Measurements from ENCODE around the gene PTPRN2. TPM values are rescaled to one million over a fixed set of nuclear protein-coding genes. Genes with fewer than 3 reads are reported as not detected.

PTPRN2 gene
- total and polyA plus RNA-seq, 2 of the 8 experiments (the other 6 are each of a cell fraction or from before 2014, with no cell fraction given) = 2.6 to 4.5 TPM

DNA sequence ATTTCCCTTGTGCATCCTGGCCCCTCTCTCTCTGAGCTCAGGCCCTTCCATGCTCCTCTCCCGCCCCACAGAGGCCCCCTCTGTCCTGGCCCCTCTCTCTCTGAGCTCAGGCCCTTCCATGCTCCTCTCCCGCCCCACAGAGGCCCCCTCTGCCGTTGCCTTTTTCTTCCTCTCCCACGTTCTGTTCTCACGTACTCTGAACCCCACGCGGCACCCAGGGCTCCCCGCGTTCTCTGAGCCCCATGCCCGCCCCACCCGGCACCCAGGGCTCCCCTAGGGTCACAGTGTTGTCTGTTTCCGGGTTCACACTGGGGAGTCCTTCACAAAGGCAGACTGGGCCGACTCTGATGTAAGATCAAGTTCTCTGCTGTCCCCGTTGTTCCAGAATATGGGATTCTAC is 914.0 kb downstream of the PTPRN2 start:
- ChIA-PET CTCF (ENCODE audit: partially characterized antibody) (interaction anchor here (0.9 to 2.2 kb wide), 3 partner anchors 9 to 119 kb away, joined by 3 to 7 read pairs (median 3); no protein-coding TSS in a partner anchor), POLR2A (ENCODE audit: partially characterized antibody) (no interaction called here)
- Histone ChIP-seq H3K23ac (ENCODE audit: insufficient read length) (no peak overlapping the region), H3K27ac (ENCODE audit: low read depth, low read length) (no peak overlapping the region), H2BK20ac (ENCODE audit: low read length) (no peak overlapping the region), H3K4me1 (replicated peaks in 1 of 4; ENCODE audit: control insufficient read depth in 3 of 4, insufficient read depth in 4 of 4, low read length in 3 of 4) (peaks cover 0 to 11% (median 5%) of the 10 kb centered on the region in 4 experiments; a peak in 3 of 7 replicates), H2BK5ac (ENCODE audit: low read depth, low read length) (no peak overlapping the region), H3K9ac (replicated peaks in 1 of 4; ENCODE audit: extremely low read depth in 1 of 4, low read depth in 3 of 4, low read length in 3 of 4) (no peak overlapping the region), H3K4me3 (ENCODE audit: extremely low read depth in 1 of 4, insufficient read depth in 2 of 4, low read depth in 3 of 4, low read length in 4 of 4) (no peak overlapping the region), H3K9me3 (ENCODE audit: insufficient read depth in 2 of 2, low read depth in 1 of 2, low read length in 1 of 2) (no peaks in the 10 kb centered on the region), H2AK5ac (ENCODE audit: low read depth, low read length) (no peak overlapping the region), H4K20me1 (replicated peaks in 1 of 2; ENCODE audit: control insufficient read depth in 1 of 2, insufficient read depth in 2 of 2, low read length in 2 of 2) (peaks cover 0 to 2% of the 10 kb centered on the region in 2 experiments), H2AFZ (ENCODE audit: low read length) (no peak overlapping the region), H2BK12ac (ENCODE audit: low read depth, low read length) (no peak overlapping the region), H2BK120ac (replicated peaks; ENCODE audit: low read depth, low read length) (no peak overlapping the region), H3K14ac (ENCODE audit: insufficient read length) (no peak overlapping the region), H3K23me2 (ENCODE audit: low read depth, low read length) (no peaks in the 10 kb centered on the region), H3K79me1 (ENCODE audit: low read depth, low read length) (no peaks in the 10 kb centered on the region), H3K27me3 (replicated peaks in 1 of 4; ENCODE audit: control insufficient read depth in 3 of 4, extremely low read depth in 1 of 4, insufficient read depth in 3 of 4, low read length in 3 of 4) (peaks cover 0 to 13% (median 9%) of the 10 kb centered on the region in 4 experiments; a peak in 6 of 7 replicates), H3K56ac (replicated peaks; ENCODE audit: insufficient read length, low read depth, low read length) (no peak overlapping the region), H3K4ac (replicated peaks; ENCODE audit: insufficient read length, low read depth, low read length) (no peak overlapping the region), H4K8ac (ENCODE audit: extremely low read depth, insufficient read depth, low read length) (no peak overlapping the region), H4K5ac (ENCODE audit: insufficient read length, low read depth, low read length) (no peak overlapping the region), H2BK15ac (ENCODE audit: low read length) (no peak overlapping the region), H4K91ac (replicated peaks; ENCODE audit: insufficient read length, low read length) (no peak overlapping the region), H3K18ac (ENCODE audit: extremely low read depth, low read length) (no peak overlapping the region), H3K4me2 (ENCODE audit: insufficient read depth in 1 of 2, low read depth in 2 of 2, low read length in 2 of 2) (no peak overlapping the region), H3K79me2 (ENCODE audit: control insufficient read depth in 1 of 2, insufficient read depth in 2 of 2, low read length in 2 of 2) (no peaks in the 10 kb centered on the region), H3K36me3 (ENCODE audit: control insufficient read depth in 2 of 4, insufficient read depth in 4 of 4, low read length in 3 of 4) (no peaks in the 10 kb centered on the region)
- FAIRE-seq (no peak), DNase-seq (ENCODE audit: low read depth in 1 of 2, low spot score in 2 of 2) (peak in 1 of 2 experiments; percentile 41)
- WGBS, 2 experiments (ENCODE audit: extremely low coverage in 1 of 2, insufficient coverage in 1 of 2, insufficient read length in 1 of 2, insufficient replicate concordance in 2 of 2, low coverage in 1 of 2, low lambda C conversion rate in 2 of 2, missing lambda C conversion rate in 1 of 2) = 78% methylated on average over 11 of the region's 14 CpGs; no CpG with 5 or more reads in 1 of the 2 experiments
- no peak for TF ChIP-seq CBX5 (IDR thresholded peaks at IDR 0.05; ENCODE audit: low read depth, low read length)
- no peak for TF ChIP-seq NANOG (IDR thresholded peaks at IDR 0.05; ENCODE audit: insufficient read depth, low read depth, low read length, poor library complexity, severe bottlenecking)
- TF ChIP-seq, protein P1, sequence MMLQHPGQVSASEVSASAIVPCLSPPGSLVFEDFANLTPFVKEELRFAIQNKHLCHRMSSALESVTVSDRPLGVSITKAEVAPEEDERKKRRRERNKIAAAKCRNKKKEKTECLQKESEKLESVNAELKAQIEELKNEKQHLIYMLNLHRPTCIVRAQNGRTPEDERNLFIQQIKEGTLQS (IDR thresholded peaks at IDR 0.05; ENCODE audit: insufficient read depth, low read depth, low read length) = no peak
- no peak for TF ChIP-seq KDM4A (IDR thresholded peaks at IDR 0.05; ENCODE audit: low read depth, low read length, severe bottlenecking)
- no peak for TF ChIP-seq SRF (IDR thresholded peaks at IDR 0.05; ENCODE audit: low read depth, low read length)
- TF ChIP-seq RNF2 (IDR thresholded peaks at IDR 0.05; ENCODE audit: borderline replicate concordance, low read depth, low read length, missing control alignments, poor library complexity, severe bottlenecking) = no peak
- no peak for TF ChIP-seq POLR2AphosphoS5 (IDR thresholded peaks at IDR 0.05; ENCODE audit: low read depth, low read length)
- TF ChIP-seq BCL11A (IDR thresholded peaks at IDR 0.05; ENCODE audit: low read depth in 2 of 2, low read length in 2 of 2) = no peak
- no peak for TF ChIP-seq KDM1A (IDR thresholded peaks at IDR 0.05; ENCODE audit: borderline replicate concordance, low read length)
- TF ChIP-seq HDAC6 (IDR thresholded peaks at IDR 0.05; ENCODE audit: low read depth, low read length) = no peak
- TF ChIP-seq SUZ12 (IDR thresholded peaks at IDR 0.05; ENCODE audit: low read length) = no peak
- no peak for TF ChIP-seq SIN3A (conservative IDR thresholded peaks at IDR 0.05 in 1 of 2, IDR thresholded peaks at IDR 0.05 in 1 of 2; ENCODE audit: low read depth in 1 of 2, low read length in 2 of 2)

Data from H1 (cell line).